SK-N-SH (cell line): ENCODE data around the gene TRIOBP. TPM values are rescaled to one million over a fixed set of nuclear protein-coding genes. Genes with fewer than 3 reads are reported as not detected.

Experiments
- CTCF ChIA-PET: fragments of 300-600, 350-600 bp; formaldehyde crosslinking; extraction: SDS; loops from one replicate; lab custom pipeline; 2021; lab: Yijun Ruan, JAX
- POLR2A ChIA-PET: fragments of 350-600 bp; sonication (Branson Sonifier 250); formaldehyde crosslinking; extraction: SDS; loops from one replicate; lab custom pipeline; 2020; ENCODE audit warnings: antibody characterized with exemption, inconsistent platforms; lab: Yijun Ruan, JAX
- DNase-seq: peaks from one replicate; pipeline ENCODE4 v3.0.0; 2012
- H2AFZ ChIP-seq: fragments of 200-600 bp; sonication (generic); 2 replicates; pipeline ENCODE4 v1.8.1; 2016; ENCODE audit warnings: antibody characterized with exemption, mild to moderate bottlenecking, low read depth
- H3F3A ChIP-seq: fragments of 200-600 bp; sonication (generic); replicated peaks from 2 replicates; pipeline ENCODE3; 2016; ENCODE audit warnings: antibody characterized with exemption, mild to moderate bottlenecking; ENCODE audit not compliant: insufficient read depth
- H3K27ac ChIP-seq, 2 experiments: fragments of 200-500 bp in 1 of 2; fragments of 200-600 bp in 1 of 2; sonication (Bioruptor generic) in 1 of 2; sonication (generic), shearing (Covaris generic) in 1 of 2; 2 replicates each; pipeline versions ENCODE4 v1.5.1 to v1.6.1; 2014 to 2016; ENCODE audit warnings: low read depth in 2 of 2, inconsistent platforms in 1 of 2, low read length in 1 of 2, mild to moderate bottlenecking in 1 of 2, mixed read lengths in 1 of 2
- H3K27me3 ChIP-seq: fragments of 200-600 bp; sonication (generic), shearing (Covaris generic); 2 replicates; pipeline ENCODE4 v1.6.1; 2016; ENCODE audit warnings: mixed run types; ENCODE audit not compliant: insufficient read depth
- H3K36me3 ChIP-seq, 2 experiments: fragments of 200-500 bp in 1 of 2; fragments of 200-600 bp in 1 of 2; sonication (Bioruptor generic) in 1 of 2; sonication (generic) in 1 of 2; replicated peaks in 1 of 2; 2 replicates each; pipeline versions ENCODE3 to v1.5.1; 2014 to 2016; ENCODE audit warnings: low read length in 1 of 2, mild to moderate bottlenecking in 1 of 2; ENCODE audit not compliant: insufficient read depth in 2 of 2, control insufficient read depth in 1 of 2
- H3K4me1 ChIP-seq, 2 experiments: fragments of 200-500 bp in 1 of 2; fragments of 200-600 bp in 1 of 2; sonication (Bioruptor generic) in 1 of 2; sonication (generic), shearing (Covaris generic) in 1 of 2; 2 replicates each; pipeline versions ENCODE4 v1.5.1 to v1.6.1; 2014 to 2016; ENCODE audit warnings: low read depth in 1 of 2, low read length in 1 of 2, mixed run types in 1 of 2; ENCODE audit not compliant: insufficient read depth in 2 of 2, control insufficient read depth in 1 of 2
- H3K4me2 ChIP-seq: fragments of 200-600 bp; sonication (generic), shearing (Covaris generic); 2 replicates; pipeline ENCODE4 v1.6.1; 2017; ENCODE audit warnings: mixed run types
- H3K4me3 ChIP-seq, 2 experiments: fragments of 200-500 bp in 1 of 2; fragments of 200-600 bp in 1 of 2; sonication (Bioruptor generic) in 1 of 2; sonication (generic), shearing (Covaris generic) in 1 of 2; 2 replicates each; pipeline versions ENCODE4 v1.5.1 to v1.8.1; 2014 to 2016; ENCODE audit warnings: low read depth in 2 of 2, inconsistent platforms in 1 of 2, low read length in 1 of 2, mild to moderate bottlenecking in 1 of 2, mixed read lengths in 1 of 2, moderate library complexity in 1 of 2
- H3K79me2 ChIP-seq: fragments of 200-600 bp; sonication (generic); 2 replicates; pipeline ENCODE4 v1.8.1; 2017; ENCODE audit warnings: mild to moderate bottlenecking; ENCODE audit not compliant: insufficient read depth
- H3K9ac ChIP-seq: fragments of 200-600 bp; sonication (generic); 2 replicates; pipeline ENCODE4 v1.6.1; 2017; ENCODE audit warnings: mixed run types
- H3K9me2 ChIP-seq: fragments of 200-600 bp; sonication (generic); 2 replicates; pipeline ENCODE4 v1.6.1; 2017; ENCODE audit warnings: mixed run types
- H3K9me3 ChIP-seq: fragments of 200-600 bp; sonication (generic); 2 replicates; pipeline ENCODE4 v1.6.1; 2017; ENCODE audit warnings: mixed run types, mild to moderate bottlenecking, moderate library complexity
- H4K20me1 ChIP-seq: fragments of 200-600 bp; sonication (generic); 2 replicates; pipeline ENCODE4 v1.6.1; 2017; ENCODE audit warnings: mild to moderate bottlenecking, mixed run types; ENCODE audit not compliant: insufficient read depth
- EZH2phosphoT487 ChIP-seq: fragments of 200-600 bp; sonication (generic); IDR thresholded peaks from 2 replicates; pipeline ENCODE4 v1.6.1; 2017; ENCODE audit warnings: low read depth, mixed run types, mild to moderate bottlenecking, antibody characterized with exemption, moderate library complexity, borderline replicate concordance
- GABPA ChIP-seq: IDR thresholded peaks from 2 replicates; pipeline ENCODE4 v1.4.0; 2012; ENCODE audit warnings: low read depth, mild to moderate bottlenecking
- GATA2 ChIP-seq: sonication (generic); formaldehyde crosslinking; IDR thresholded peaks from 2 replicates; pipeline ENCODE4 v1.5.0; 2020; ENCODE audit warnings: mild to moderate bottlenecking, missing genetic modification reagents
- JUND ChIP-seq: IDR thresholded peaks from 2 replicates; pipeline ENCODE4 v1.4.0; 2012
- MXI1 ChIP-seq: IDR thresholded peaks from 2 replicates; pipeline ENCODE4 v1.6.1; 2012; ENCODE audit warnings: mild to moderate bottlenecking, low read depth, low read length, improper control_type of control experiment
- RAD21 ChIP-seq: IDR thresholded peaks from 2 replicates; pipeline ENCODE4 v1.6.1; 2012; ENCODE audit warnings: mild to moderate bottlenecking, low read length
- RXRA ChIP-seq: IDR thresholded peaks from 2 replicates; pipeline ENCODE4 v1.4.0; 2012; ENCODE audit warnings: low read depth, mild to moderate bottlenecking, borderline replicate concordance
- SIN3A ChIP-seq: IDR thresholded peaks from 2 replicates; pipeline ENCODE4 v1.6.1; 2012; ENCODE audit warnings: low read depth, mild to moderate bottlenecking, low read length, moderate library complexity, borderline replicate concordance
- SMC3 ChIP-seq: IDR thresholded peaks from 2 replicates; pipeline ENCODE4 v1.6.1; 2012; ENCODE audit warnings: low read depth, low read length, improper control_type of control experiment
- TAF1 ChIP-seq: IDR thresholded peaks from 2 replicates; pipeline ENCODE4 v1.6.1; 2012; ENCODE audit warnings: low read depth, mild to moderate bottlenecking, low read length, moderate library complexity, borderline replicate concordance
- TEAD4 ChIP-seq: IDR thresholded peaks from 2 replicates; pipeline ENCODE4 v1.4.0; 2012; ENCODE audit warnings: mild to moderate bottlenecking, borderline replicate concordance; ENCODE audit not compliant: insufficient read depth
- WGBS: methylation state at CpG from one replicate; pipeline ENCODE4 v1.1.6; 2017; ENCODE audit warnings: low lambda C conversion rate; 5-methylcytosine and 5-hydroxymethylcytosine counted together
- polyA plus RNA-seq, 3 experiments: library from polyadenylated mRNA; depleted of rRNA; stranded (reverse); fragments of >200 nt; gene quantifications; 2 replicates each; pipeline ENCODE4 v1.2.3, GENCODE V29; 2012
- TF ChIP-seq, protein P1 (sequence below): fragments of 150-350 bp; IDR thresholded peaks from 2 replicates; pipeline ENCODE4 v1.6.1; 2016; ENCODE audit warnings: mild to moderate bottlenecking, low read depth, low read length
- TF ChIP-seq, protein P2 (sequence below): IDR thresholded peaks from 2 replicates; pipeline ENCODE4 v1.4.0; 2012; ENCODE audit warnings: low read depth
- TF ChIP-seq, protein P3 (sequence below): fragments of 200-600 bp; sonication (generic); IDR thresholded peaks from 2 replicates; pipeline ENCODE4 v1.6.1; 2017; ENCODE audit warnings: antibody characterized with exemption, mild to moderate bottlenecking, moderate library complexity
- TF ChIP-seq, protein P4 (sequence below): IDR thresholded peaks from 2 replicates; pipeline ENCODE4 v1.4.0; 2012; ENCODE audit warnings: low read depth, borderline replicate concordance

Gene TRIOBP
- polyA plus RNA-seq, 1 of the 3 experiments (the other 2 are of a cell fraction) = 43.6 TPM

DNA sequence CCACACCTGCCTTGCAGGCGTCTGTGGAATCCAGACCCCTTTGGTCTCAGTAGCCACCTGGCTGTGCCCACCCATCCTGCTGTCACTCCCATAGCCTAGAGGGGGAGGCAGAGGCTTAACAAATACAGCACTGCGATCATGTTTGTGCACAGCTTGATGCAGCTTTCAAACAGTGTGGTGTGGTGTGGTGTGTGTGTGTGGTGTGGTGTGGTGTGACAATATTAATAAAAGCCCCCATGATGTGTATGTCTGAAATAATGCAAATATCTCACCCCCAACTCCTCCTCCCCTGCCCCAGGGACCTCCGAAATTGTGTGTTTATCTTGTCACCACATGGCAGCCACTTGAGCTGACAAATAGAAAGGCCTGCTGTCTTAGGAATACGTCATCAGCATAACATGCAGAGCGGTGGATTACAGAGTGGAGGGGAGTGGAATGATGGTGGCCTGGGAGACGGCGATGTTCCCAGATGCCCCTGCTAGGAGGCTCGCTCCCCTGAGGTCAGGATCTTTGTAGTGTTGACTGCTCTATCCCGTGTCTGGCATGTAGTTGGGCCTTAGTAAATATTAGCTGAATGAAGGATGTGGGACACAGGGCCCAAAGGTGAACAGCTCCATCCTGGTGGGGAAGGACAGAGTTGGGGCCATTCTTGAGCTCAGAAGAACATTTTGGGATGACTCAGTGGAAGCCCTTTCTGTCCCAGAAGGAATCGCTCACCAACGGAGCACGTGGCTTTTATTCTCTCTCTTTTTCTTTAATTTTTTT, 35.5 kb upstream of the TRIOBP start:
- peaks cover 22% of the 10 kb centered on the region; the same call in 1 of the 2 replicates for H4K20me1 ChIP-seq
- peak; percentile 71 for DNase-seq
- no peaks in the 10 kb centered on the region for H3K27me3 ChIP-seq
- POLR2A ChIA-PET = interaction anchor here (0.8 to 1.3 kb wide), 4 partner anchors 14 to 35 kb away, joined by 3 to 4 read pairs (median 4); partner anchors contain the start of gene LGALS1
- WGBS = 45% methylated on average over 11 of the region's 12 CpGs
- peak overlapping the region; percentile 93 for H3K4me2 ChIP-seq
- TF ChIP-seq MXI1 = peak; percentile 93
- TF ChIP-seq TEAD4 = no peak
- TF ChIP-seq, protein P1, sequence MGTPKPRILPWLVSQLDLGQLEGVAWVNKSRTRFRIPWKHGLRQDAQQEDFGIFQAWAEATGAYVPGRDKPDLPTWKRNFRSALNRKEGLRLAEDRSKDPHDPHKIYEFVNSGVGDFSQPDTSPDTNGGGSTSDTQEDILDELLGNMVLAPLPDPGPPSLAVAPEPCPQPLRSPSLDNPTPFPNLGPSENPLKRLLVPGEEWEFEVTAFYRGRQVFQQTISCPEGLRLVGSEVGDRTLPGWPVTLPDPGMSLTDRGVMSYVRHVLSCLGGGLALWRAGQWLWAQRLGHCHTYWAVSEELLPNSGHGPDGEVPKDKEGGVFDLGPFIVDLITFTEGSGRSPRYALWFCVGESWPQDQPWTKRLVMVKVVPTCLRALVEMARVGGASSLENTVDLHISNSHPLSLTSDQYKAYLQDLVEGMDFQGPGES = no peak
- TF ChIP-seq RAD21 = peak; percentile 75
- TF ChIP-seq JUND = no peak
- TF ChIP-seq TAF1 = no peak
- peak; percentile 32; the same call in 1 of the 2 replicates for TF ChIP-seq SIN3A
- TF ChIP-seq, protein P2, sequence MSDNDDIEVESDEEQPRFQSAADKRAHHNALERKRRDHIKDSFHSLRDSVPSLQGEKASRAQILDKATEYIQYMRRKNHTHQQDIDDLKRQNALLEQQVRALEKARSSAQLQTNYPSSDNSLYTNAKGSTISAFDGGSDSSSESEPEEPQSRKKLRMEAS = peak; percentile 77
- no peak for TF ChIP-seq RXRA
- peak; percentile 50; the same call in 1 of the 2 replicates for TF ChIP-seq SMC3
- no peak for TF ChIP-seq EZH2phosphoT487
- TF ChIP-seq, protein P3, sequence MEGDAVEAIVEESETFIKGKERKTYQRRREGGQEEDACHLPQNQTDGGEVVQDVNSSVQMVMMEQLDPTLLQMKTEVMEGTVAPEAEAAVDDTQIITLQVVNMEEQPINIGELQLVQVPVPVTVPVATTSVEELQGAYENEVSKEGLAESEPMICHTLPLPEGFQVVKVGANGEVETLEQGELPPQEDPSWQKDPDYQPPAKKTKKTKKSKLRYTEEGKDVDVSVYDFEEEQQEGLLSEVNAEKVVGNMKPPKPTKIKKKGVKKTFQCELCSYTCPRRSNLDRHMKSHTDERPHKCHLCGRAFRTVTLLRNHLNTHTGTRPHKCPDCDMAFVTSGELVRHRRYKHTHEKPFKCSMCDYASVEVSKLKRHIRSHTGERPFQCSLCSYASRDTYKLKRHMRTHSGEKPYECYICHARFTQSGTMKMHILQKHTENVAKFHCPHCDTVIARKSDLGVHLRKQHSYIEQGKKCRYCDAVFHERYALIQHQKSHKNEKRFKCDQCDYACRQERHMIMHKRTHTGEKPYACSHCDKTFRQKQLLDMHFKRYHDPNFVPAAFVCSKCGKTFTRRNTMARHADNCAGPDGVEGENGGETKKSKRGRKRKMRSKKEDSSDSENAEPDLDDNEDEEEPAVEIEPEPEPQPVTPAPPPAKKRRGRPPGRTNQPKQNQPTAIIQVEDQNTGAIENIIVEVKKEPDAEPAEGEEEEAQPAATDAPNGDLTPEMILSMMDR = peak; percentile 65
- TF ChIP-seq GABPA = no peak
- TF ChIP-seq, protein P4, sequence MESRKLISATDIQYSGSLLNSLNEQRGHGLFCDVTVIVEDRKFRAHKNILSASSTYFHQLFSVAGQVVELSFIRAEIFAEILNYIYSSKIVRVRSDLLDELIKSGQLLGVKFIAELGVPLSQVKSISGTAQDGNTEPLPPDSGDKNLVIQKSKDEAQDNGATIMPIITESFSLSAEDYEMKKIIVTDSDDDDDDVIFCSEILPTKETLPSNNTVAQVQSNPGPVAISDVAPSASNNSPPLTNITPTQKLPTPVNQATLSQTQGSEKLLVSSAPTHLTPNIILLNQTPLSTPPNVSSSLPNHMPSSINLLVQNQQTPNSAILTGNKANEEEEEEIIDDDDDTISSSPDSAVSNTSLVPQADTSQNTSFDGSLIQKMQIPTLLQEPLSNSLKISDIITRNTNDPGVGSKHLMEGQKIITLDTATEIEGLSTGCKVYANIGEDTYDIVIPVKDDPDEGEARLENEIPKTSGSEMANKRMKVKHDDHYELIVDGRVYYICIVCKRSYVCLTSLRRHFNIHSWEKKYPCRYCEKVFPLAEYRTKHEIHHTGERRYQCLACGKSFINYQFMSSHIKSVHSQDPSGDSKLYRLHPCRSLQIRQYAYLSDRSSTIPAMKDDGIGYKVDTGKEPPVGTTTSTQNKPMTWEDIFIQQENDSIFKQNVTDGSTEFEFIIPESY = no peak
- TF ChIP-seq GATA2 (CRISPR knock-in tag) = no peak
- H3K4me3 ChIP-seq = peak overlapping the region in 1 of 2 experiments; percentile 29; a peak in 2 of 4 replicates
- H3K4me1 ChIP-seq = peaks cover 19 to 37% of the 10 kb centered on the region in 2 experiments; a peak in 3 of 4 replicates
- peaks cover 69% of the 10 kb centered on the region for H3K79me2 ChIP-seq
- H3K9me2 ChIP-seq = no peaks in the 10 kb centered on the region
- H3K36me3 ChIP-seq = peaks cover 0 to 2% of the 10 kb centered on the region in 2 experiments
- CTCF ChIA-PET = interaction anchor here (0.7 to 44.3 kb wide), 13 partner anchors 10 to 156 kb away, joined by 3 to 898 read pairs (median 5); partner anchors contain the start of genes LGALS1, NOL12, SH3BP1 and TRIOBP
- H3K9me3 ChIP-seq = no peaks in the 10 kb centered on the region
- H3K27ac ChIP-seq = peak overlapping the region; percentile 65 to 83
- no peak overlapping the region for H2AFZ ChIP-seq
- no peak overlapping the region for H3K9ac ChIP-seq
- H3F3A ChIP-seq = peaks cover 16% of the 10 kb centered on the region
